Mesothelial cell of epicardium (in vitro differentiated cells): ENCODE measurements around the gene RNF144B. TPM values are rescaled to one million over a fixed set of nuclear protein-coding genes. Genes with fewer than 3 reads are reported as not detected.

Experiments used
- DNase-seq, 2 experiments: peaks; one replicate each; pipeline ENCODE4 v3.0.0; 2021; ENCODE audit warnings: low spot score in 2 of 2; ENCODE audit not compliant: unreplicated experiment in 2 of 2
- H3K27ac Mint-ChIP-seq: 2 replicates; pipeline ENCODE4 v1.8.0; 2021; ENCODE audit warnings: mixed read lengths
- H3K27me3 Mint-ChIP-seq: 2 replicates; pipeline ENCODE4 v1.8.0; 2021; ENCODE audit warnings: low read depth, mixed read lengths
- H3K36me3 Mint-ChIP-seq: 2 replicates; pipeline ENCODE4 v1.8.0; 2021; ENCODE audit warnings: mixed read lengths
- H3K4me1 Mint-ChIP-seq: 2 replicates; pipeline ENCODE4 v1.8.0; 2021; ENCODE audit warnings: mixed read lengths
- H3K4me3 Mint-ChIP-seq: 2 replicates; pipeline ENCODE4 v1.8.0; 2021; ENCODE audit warnings: mild to moderate bottlenecking, moderate library complexity, mixed read lengths
- H3K9me3 Mint-ChIP-seq: 2 replicates; pipeline ENCODE4 v1.8.0; 2021; ENCODE audit warnings: mixed read lengths
- CTCF ChIP-seq: fragments of 200-600 bp; sonication (generic); IDR thresholded peaks from one replicate; pipeline ENCODE4 v1.5.0; 2021; ENCODE audit warnings: antibody characterized with exemption; ENCODE audit not compliant: unreplicated experiment
- total RNA-seq: library from RNA; stranded (reverse); gene quantifications from 3 replicates; pipeline ENCODE4 v1.2.1, GENCODE V29; 2021

RNF144B gene
- total RNA-seq, 1 donor from 2014 or later = 5.1 TPM

- no peak for TF ChIP-seq CTCF
- Mint-ChIP-seq H3K36me3 (no peaks in the 10 kb centered on the region), H3K9me3 (no peaks in the 10 kb centered on the region), H3K27me3 (peaks cover 4% of the 10 kb centered on the region), H3K27ac (no peak overlapping the region), H3K4me3 (no peak overlapping the region), H3K4me1 (peaks cover 2% of the 10 kb centered on the region)
- no peak for DNase-seq
Observed at GRCh38 chr6:18510644-18511033, 123.5 kb downstream of the RNF144B start.

GRCh38 chr6:18511211-18511610 is 124.1 kb downstream of the RNF144B start:
- Mint-ChIP-seq H3K27me3 (peaks cover 4% of the 10 kb centered on the region), H3K9me3 (no peaks in the 10 kb centered on the region), H3K4me1 (peaks cover 2% of the 10 kb centered on the region), H3K4me3 (no peak overlapping the region), H3K36me3 (no peaks in the 10 kb centered on the region), H3K27ac (no peak overlapping the region)
- no peak for TF ChIP-seq CTCF
- DNase-seq = no peak

GRCh38 chr6:18513253-18513798 is 126.2 kb downstream of the RNF144B start:
- H3K9me3 Mint-ChIP-seq = no peaks in the 10 kb centered on the region
- H3K27ac Mint-ChIP-seq = no peak overlapping the region
- H3K4me1 Mint-ChIP-seq = no peaks in the 10 kb centered on the region
- no peak overlapping the region for H3K4me3 Mint-ChIP-seq
- H3K27me3 Mint-ChIP-seq = no peaks in the 10 kb centered on the region
- no peaks in the 10 kb centered on the region for H3K36me3 Mint-ChIP-seq
- no peak for DNase-seq
- TF ChIP-seq CTCF = no peak

GRCh38 chr6:18514180-18514579 is 127.0 kb downstream of the RNF144B start:
- Mint-ChIP-seq H3K27ac (no peak overlapping the region), H3K27me3 (no peaks in the 10 kb centered on the region), H3K36me3 (no peaks in the 10 kb centered on the region), H3K4me3 (no peak overlapping the region), H3K4me1 (no peaks in the 10 kb centered on the region), H3K9me3 (no peaks in the 10 kb centered on the region)
- DNase-seq = no peak
- TF ChIP-seq CTCF = no peak

GRCh38 chr6:18515767-18516166 is 128.6 kb downstream of the RNF144B start:
- no peak for DNase-seq
- Mint-ChIP-seq H3K36me3 (no peaks in the 10 kb centered on the region), H3K27ac (no peak overlapping the region), H3K4me1 (no peaks in the 10 kb centered on the region), H3K4me3 (no peak overlapping the region), H3K9me3 (no peaks in the 10 kb centered on the region), H3K27me3 (no peaks in the 10 kb centered on the region)
- no peak for TF ChIP-seq CTCF

Other genes with a start within 250 kb of the RNF144B start
- gene TPMT, start 232.3 kb upstream of the RNF144B start, total RNA-seq = 7.8 to 8.2 TPM (median 8.0 TPM) in 3 replicates
- gene KDM1B, start 231.9 kb upstream of the RNF144B start, total RNA-seq = 15.2 to 17.3 TPM (median 16.1 TPM) in 3 replicates
- 77.8 to 87.5 TPM (median 79.5 TPM) in 3 replicates for gene DEK, start 122.8 kb upstream of the RNF144B start, total RNA-seq